Measurements from ENCODE around the gene CLSTN2.

CLSTN2 gene

GRCh38 chr3:140292170-140292569 lies 357.2 kb downstream of the CLSTN2 start:
- Mint-ChIP-seq H3K36me3 (ENCODE audit: low read depth) (no peaks in the 10 kb centered on the region), H3K9me3 (no peaks in the 10 kb centered on the region), H3K4me1 (ENCODE audit: low read depth) (no peaks in the 10 kb centered on the region), H3K4me3 (no peak overlapping the region), H3K27ac (no peak overlapping the region), H3K27me3 (ENCODE audit: low read depth) (peaks cover 5% of the 10 kb centered on the region)

GRCh38 chr3:140292684-140293083 lies 357.7 kb downstream of the CLSTN2 start:
- peaks cover 5% of the 10 kb centered on the region for H3K27me3 Mint-ChIP-seq (ENCODE audit: low read depth)
- H3K27ac Mint-ChIP-seq = no peak overlapping the region
- no peaks in the 10 kb centered on the region for H3K4me1 Mint-ChIP-seq (ENCODE audit: low read depth)
- no peak overlapping the region for H3K4me3 Mint-ChIP-seq
- no peaks in the 10 kb centered on the region for H3K9me3 Mint-ChIP-seq
- H3K36me3 Mint-ChIP-seq (ENCODE audit: low read depth) = no peaks in the 10 kb centered on the region

- no peaks in the 10 kb centered on the region for H3K9me3 Mint-ChIP-seq
- no peaks in the 10 kb centered on the region for H3K4me1 Mint-ChIP-seq (ENCODE audit: low read depth)
- H3K27ac Mint-ChIP-seq = no peak overlapping the region
- H3K36me3 Mint-ChIP-seq (ENCODE audit: low read depth) = no peaks in the 10 kb centered on the region
- H3K4me3 Mint-ChIP-seq = no peak overlapping the region
- H3K27me3 Mint-ChIP-seq (ENCODE audit: low read depth) = peaks cover 2% of the 10 kb centered on the region
Observed at GRCh38 chr3:140294058-140294457, 359.1 kb downstream of the CLSTN2 start.

GRCh38 chr3:140296796-140297352 lies 361.9 kb downstream of the CLSTN2 start:
- Mint-ChIP-seq H3K27me3 (ENCODE audit: low read depth) (peaks cover 4% of the 10 kb centered on the region), H3K9me3 (no peaks in the 10 kb centered on the region), H3K4me1 (ENCODE audit: low read depth) (no peaks in the 10 kb centered on the region), H3K36me3 (ENCODE audit: low read depth) (no peaks in the 10 kb centered on the region), H3K4me3 (no peak overlapping the region), H3K27ac (no peak overlapping the region)

GRCh38 chr3:140298043-140298442 lies 363.1 kb downstream of the CLSTN2 start:
- Mint-ChIP-seq H3K9me3 (no peaks in the 10 kb centered on the region), H3K4me1 (ENCODE audit: low read depth) (no peaks in the 10 kb centered on the region), H3K36me3 (ENCODE audit: low read depth) (no peaks in the 10 kb centered on the region), H3K27me3 (ENCODE audit: low read depth) (peaks cover 4% of the 10 kb centered on the region), H3K4me3 (no peak overlapping the region), H3K27ac (no peak overlapping the region)

- no peaks in the 10 kb centered on the region for H3K9me3 Mint-ChIP-seq
- H3K27me3 Mint-ChIP-seq (ENCODE audit: low read depth) = peaks cover 4% of the 10 kb centered on the region
- no peak overlapping the region for H3K4me3 Mint-ChIP-seq
- H3K27ac Mint-ChIP-seq = no peak overlapping the region
- no peaks in the 10 kb centered on the region for H3K4me1 Mint-ChIP-seq (ENCODE audit: low read depth)
- no peaks in the 10 kb centered on the region for H3K36me3 Mint-ChIP-seq (ENCODE audit: low read depth)
Observed at GRCh38 chr3:140298569-140299070, 363.6 kb downstream of the CLSTN2 start.

- Mint-ChIP-seq H3K4me1 (ENCODE audit: low read depth) (no peaks in the 10 kb centered on the region), H3K27ac (no peak overlapping the region), H3K27me3 (ENCODE audit: low read depth) (peaks cover 4% of the 10 kb centered on the region), H3K9me3 (no peaks in the 10 kb centered on the region), H3K4me3 (no peak overlapping the region), H3K36me3 (ENCODE audit: low read depth) (no peaks in the 10 kb centered on the region)
Observed at GRCh38 chr3:140303875-140304274, 368.9 kb downstream of the CLSTN2 start.

- Mint-ChIP-seq H3K27ac (no peak overlapping the region), H3K36me3 (ENCODE audit: low read depth) (no peaks in the 10 kb centered on the region), H3K4me1 (ENCODE audit: low read depth) (no peaks in the 10 kb centered on the region), H3K4me3 (no peak overlapping the region), H3K27me3 (ENCODE audit: low read depth) (no peaks in the 10 kb centered on the region), H3K9me3 (no peaks in the 10 kb centered on the region)
Observed at GRCh38 chr3:140308535-140308934, 373.6 kb downstream of the CLSTN2 start.

- Mint-ChIP-seq H3K27ac (no peak overlapping the region), H3K27me3 (ENCODE audit: low read depth) (no peaks in the 10 kb centered on the region), H3K9me3 (no peaks in the 10 kb centered on the region), H3K36me3 (ENCODE audit: low read depth) (no peaks in the 10 kb centered on the region), H3K4me1 (ENCODE audit: low read depth) (no peaks in the 10 kb centered on the region), H3K4me3 (no peak overlapping the region)
Observed at GRCh38 chr3:140311428-140311827, 376.4 kb downstream of the CLSTN2 start.

- Mint-ChIP-seq H3K4me3 (no peak overlapping the region), H3K36me3 (ENCODE audit: low read depth) (no peaks in the 10 kb centered on the region), H3K4me1 (ENCODE audit: low read depth) (no peaks in the 10 kb centered on the region), H3K9me3 (no peaks in the 10 kb centered on the region), H3K27me3 (ENCODE audit: low read depth) (no peaks in the 10 kb centered on the region), H3K27ac (no peak overlapping the region)
Observed at GRCh38 chr3:140315955-140316354, 381.0 kb downstream of the CLSTN2 start.

GRCh38 chr3:140316466-140316865 lies 381.5 kb downstream of the CLSTN2 start:
- H3K27me3 Mint-ChIP-seq (ENCODE audit: low read depth) = no peaks in the 10 kb centered on the region
- no peaks in the 10 kb centered on the region for H3K4me1 Mint-ChIP-seq (ENCODE audit: low read depth)

GRCh38 chr3:140316868-140317400 lies 381.9 kb downstream of the CLSTN2 start:
- no peaks in the 10 kb centered on the region for H3K36me3 Mint-ChIP-seq (ENCODE audit: low read depth)
- no peaks in the 10 kb centered on the region for H3K4me1 Mint-ChIP-seq (ENCODE audit: low read depth)
- H3K27ac Mint-ChIP-seq = no peak overlapping the region
- no peaks in the 10 kb centered on the region for H3K27me3 Mint-ChIP-seq (ENCODE audit: low read depth)
- no peak overlapping the region for H3K4me3 Mint-ChIP-seq
- H3K9me3 Mint-ChIP-seq = no peaks in the 10 kb centered on the region

More at GRCh38 chr3:140316466-140316865, 381.5 kb downstream of the CLSTN2 start:
- Mint-ChIP-seq H3K27ac (no peak overlapping the region), H3K36me3 (ENCODE audit: low read depth) (no peaks in the 10 kb centered on the region), H3K4me3 (no peak overlapping the region), H3K9me3 (no peaks in the 10 kb centered on the region)

- no peaks in the 10 kb centered on the region for H3K27me3 Mint-ChIP-seq (ENCODE audit: low read depth)
- H3K27ac Mint-ChIP-seq = no peak overlapping the region
- no peak overlapping the region for H3K4me3 Mint-ChIP-seq
- H3K36me3 Mint-ChIP-seq (ENCODE audit: low read depth) = no peaks in the 10 kb centered on the region
- no peaks in the 10 kb centered on the region for H3K4me1 Mint-ChIP-seq (ENCODE audit: low read depth)
- no peaks in the 10 kb centered on the region for H3K9me3 Mint-ChIP-seq
Observed at GRCh38 chr3:140319739-140320138, 384.8 kb downstream of the CLSTN2 start.

- no peaks in the 10 kb centered on the region for H3K4me1 Mint-ChIP-seq (ENCODE audit: low read depth)
- H3K4me3 Mint-ChIP-seq = no peak overlapping the region
- no peak overlapping the region for H3K27ac Mint-ChIP-seq
- H3K27me3 Mint-ChIP-seq (ENCODE audit: low read depth) = peaks cover 3% of the 10 kb centered on the region
- no peaks in the 10 kb centered on the region for H3K9me3 Mint-ChIP-seq
- H3K36me3 Mint-ChIP-seq (ENCODE audit: low read depth) = no peaks in the 10 kb centered on the region
Observed at GRCh38 chr3:140323561-140323960, 388.6 kb downstream of the CLSTN2 start.

- Mint-ChIP-seq H3K27ac (no peak overlapping the region), H3K36me3 (ENCODE audit: low read depth) (no peaks in the 10 kb centered on the region), H3K4me3 (no peak overlapping the region), H3K9me3 (no peaks in the 10 kb centered on the region), H3K27me3 (ENCODE audit: low read depth) (peaks cover 5% of the 10 kb centered on the region), H3K4me1 (ENCODE audit: low read depth) (no peaks in the 10 kb centered on the region)
Observed at GRCh38 chr3:140332131-140332530, 397.1 kb downstream of the CLSTN2 start.
